Skeletal muscle cell (primary cell): ENCODE data around the gene PDE3B.
A peak's percentile ranks its signal among the peaks of the same experiment; 100 is the strongest.
"Not testable (repeated sequence)": the region's sequence is repeated elsewhere in the genome, so short reads cannot be mapped to it uniquely, and the experiment has no call there.

Experiments
- DNase-seq: peaks from one replicate; pipeline ENCODE4 v3.0.0-alpha.2; 2010; ENCODE audit warnings: low read depth
- H3K4me3 ChIP-seq: 2 replicates; pipeline ENCODE4 v1.5.1; 2011; ENCODE audit warnings: low read depth, mild to moderate bottlenecking, control low read depth, low read length, moderate library complexity

The PDE3B gene

DNA sequence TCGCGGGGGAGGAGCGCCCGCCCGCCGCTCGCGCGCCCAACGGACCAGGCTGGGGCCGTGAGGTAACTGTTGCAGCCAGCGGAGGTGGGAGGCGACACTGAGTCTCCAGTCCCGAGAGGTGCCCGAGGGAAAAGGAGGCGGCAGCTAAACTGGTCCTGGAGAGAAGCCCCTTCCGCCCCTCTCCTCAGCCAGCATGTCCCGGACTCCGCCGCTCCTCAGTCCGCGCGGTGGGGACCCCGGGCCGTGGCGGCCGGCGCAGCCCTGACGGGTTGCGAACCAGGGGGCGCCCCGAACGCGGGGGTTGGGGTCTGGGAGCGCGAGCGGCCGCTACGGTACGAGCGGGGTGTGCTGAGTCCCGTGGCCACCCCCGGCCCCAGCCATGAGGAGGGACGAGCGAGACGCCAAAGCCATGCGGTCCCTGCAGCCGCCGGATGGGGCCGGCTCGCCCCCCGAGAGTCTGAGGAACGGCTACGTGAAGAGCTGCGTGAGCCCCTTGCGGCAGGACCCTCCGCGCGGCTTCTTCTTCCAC lies at the start of gene PDE3B:
Gene PDE3B (plus strand): TSS at position 108 of the 529 bp plus-strand sequence. CDS start 272 bp downstream, at position 380.
- peak within 1 kb of the TSS; percentile 78 for H3K4me3 ChIP-seq
- DNase-seq, result no peak

DNA sequence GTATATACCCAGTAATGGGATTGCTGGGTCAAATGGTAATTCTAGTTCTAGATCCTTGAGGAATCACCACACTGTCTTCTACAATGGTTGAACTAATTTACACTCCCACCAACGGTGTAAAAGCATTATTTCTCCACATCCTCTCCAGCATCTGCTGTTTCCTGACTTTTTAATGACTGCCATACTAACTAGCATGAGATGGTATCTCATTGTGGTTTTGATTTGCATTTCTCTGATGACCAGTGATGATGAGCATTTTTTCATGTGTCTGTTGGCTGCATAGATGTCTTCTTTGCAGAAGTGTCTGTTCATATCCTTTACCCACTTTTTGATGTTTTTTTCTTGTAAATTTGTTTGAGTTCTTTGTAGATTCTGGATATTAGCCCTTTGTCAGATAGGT lies 48.3 kb upstream of the PDE3B start:
- not testable (repeated sequence) for DNase-seq, H3K4me3 ChIP-seq

DNA sequence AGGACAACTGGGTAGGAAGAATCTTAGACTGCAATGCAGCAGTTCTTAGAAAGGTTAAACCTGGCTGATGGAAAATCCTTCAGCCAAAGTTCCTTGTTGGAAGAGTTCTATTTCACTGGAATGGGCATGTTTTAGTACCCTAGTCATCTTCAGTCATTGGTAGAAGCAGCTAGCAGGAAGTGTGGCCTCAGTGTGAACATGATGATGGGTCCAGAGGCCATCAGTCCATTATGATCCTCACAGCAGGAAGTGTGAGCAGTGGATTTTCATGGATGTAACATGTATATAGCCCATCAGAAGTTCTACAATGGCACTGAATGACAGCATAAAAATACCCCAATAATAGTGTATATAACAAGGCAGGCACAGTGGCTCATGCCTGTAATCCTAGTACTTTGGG lies 35.9 kb upstream of the PDE3B start:
- no peak for DNase-seq
- no peak overlapping the region for H3K4me3 ChIP-seq

DNA sequence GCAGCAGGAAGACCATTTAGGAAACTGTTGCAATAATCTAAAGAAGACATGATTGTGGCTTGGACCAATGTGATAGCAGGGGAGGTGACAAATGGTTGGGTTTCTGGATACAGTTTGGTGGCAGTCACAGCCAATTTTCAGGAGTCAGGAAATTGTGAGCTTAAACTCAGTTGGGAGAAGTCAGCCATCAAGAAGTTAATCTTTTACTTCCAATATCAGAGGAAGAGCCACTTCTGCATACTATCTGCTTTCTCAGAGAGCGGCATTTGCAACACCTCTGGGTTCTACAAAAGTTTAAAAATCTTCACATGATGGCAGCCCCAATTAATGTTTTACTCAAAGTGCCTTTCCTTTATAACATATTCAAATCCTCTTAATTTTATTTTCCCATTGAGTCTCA lies 33.7 kb upstream of the PDE3B start:
- no peak for DNase-seq
- H3K4me3 ChIP-seq, result no peak overlapping the region

DNA sequence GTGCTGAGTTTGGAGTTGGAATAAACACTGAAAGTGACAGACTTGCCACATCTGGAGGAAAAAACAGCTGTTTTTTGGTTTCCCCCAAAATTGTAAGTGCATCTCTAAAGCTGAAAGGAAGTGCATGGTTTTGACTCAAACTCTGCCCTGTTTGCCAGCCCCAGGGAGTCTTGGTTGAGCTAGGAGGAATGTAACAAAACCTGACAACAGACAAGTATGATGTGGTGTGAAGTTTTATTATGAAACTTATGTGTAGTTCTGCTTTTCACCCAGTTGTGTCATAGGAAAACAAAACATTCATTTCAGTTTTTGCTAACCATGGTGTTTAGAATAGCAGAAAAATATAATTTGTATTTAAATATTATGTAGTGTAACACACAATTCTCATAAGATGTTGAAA lies 31.7 kb upstream of the PDE3B start:
- H3K4me3 ChIP-seq, result no peak overlapping the region
- DNase-seq, result no peak

DNA sequence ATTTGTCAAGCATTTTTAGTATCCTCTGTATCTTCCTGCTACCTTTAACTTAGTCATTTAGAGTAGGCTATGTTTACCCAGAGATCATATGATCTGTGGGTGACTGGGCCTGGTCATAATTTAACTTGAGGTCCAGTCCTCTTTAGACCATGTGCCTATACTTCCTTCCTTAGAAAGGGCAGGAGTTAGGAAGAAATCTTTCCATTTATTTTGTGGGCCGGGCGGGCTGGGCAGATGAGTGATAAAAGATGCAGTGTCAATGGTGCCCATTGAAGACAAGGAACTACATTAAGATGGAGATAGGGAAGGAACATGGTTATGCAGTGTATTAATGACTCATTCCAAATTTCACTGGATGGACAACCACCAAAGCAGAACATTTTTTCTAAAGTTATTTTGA lies 30.9 kb upstream of the PDE3B start:
- no peak for DNase-seq
- no peak overlapping the region for H3K4me3 ChIP-seq

DNA sequence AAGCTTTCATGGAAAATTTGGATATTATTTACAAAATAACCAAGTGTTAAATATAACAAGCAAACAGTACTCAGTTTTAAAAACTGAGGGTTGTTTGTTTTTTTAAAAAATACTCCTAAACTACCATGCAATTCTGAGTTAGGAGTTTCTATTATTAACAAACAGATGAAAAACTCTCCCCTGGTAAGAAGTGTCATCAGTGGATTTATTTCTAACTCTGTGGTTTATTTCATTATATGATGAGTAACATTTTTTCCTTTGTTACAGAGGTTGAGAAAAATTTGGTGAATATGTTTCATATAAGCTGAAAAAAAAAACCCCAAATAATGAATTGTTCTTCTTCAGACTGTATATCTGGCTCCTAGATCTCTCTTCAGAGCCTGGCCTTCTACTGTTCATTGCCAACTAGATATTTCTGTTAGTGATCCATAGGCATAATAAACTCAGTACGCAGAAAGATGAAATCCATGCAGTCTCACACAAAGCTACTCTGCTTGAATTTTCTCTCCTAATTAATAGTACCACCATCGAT lies 29.4 kb upstream of the PDE3B start:
- DNase-seq, result no peak
- no peak overlapping the region for H3K4me3 ChIP-seq

DNA sequence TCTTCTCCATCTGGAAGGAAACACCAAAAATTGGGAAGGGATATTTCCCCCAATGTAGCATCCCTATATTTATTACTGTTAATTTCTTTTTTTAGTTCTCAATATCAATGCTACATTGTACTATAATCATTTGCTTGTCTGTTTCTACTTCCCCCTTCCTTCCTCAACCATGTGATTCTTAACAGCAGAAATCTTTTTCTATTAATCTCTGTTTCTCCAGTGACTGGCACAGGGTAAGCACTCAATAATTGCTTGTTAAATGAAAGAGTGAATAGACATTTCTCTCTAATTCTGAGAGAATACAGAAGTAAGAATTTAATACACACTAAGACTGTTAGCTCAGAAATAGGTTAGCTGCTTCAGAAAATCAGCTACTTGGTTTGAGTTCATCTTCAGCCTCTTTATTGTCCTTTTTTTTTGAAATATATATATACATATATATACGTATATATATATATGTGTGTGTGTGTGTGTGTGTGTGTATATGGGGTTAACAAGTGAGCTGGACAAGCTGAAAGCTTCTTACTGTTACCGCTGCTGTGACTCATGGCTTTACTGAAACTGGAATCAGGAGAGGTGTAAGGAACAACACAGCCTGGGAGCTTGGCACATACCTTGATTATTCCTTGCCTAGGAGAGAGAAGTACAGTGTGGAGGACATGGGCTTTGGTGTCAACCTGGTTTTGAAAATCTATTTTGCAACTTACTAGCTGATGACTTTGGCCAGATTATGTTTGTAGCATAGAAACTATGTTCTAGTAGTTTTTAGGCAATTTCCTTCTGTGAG lies 26.2 kb upstream of the PDE3B start:
- DNase-seq, result peak; percentile 9
- no peak overlapping the region for H3K4me3 ChIP-seq

GRCh38 chr11:14618060-14618459 lies 25.5 kb upstream of the PDE3B start:
- DNase-seq, result no peak
- H3K4me3 ChIP-seq, result no peak overlapping the region

DNA sequence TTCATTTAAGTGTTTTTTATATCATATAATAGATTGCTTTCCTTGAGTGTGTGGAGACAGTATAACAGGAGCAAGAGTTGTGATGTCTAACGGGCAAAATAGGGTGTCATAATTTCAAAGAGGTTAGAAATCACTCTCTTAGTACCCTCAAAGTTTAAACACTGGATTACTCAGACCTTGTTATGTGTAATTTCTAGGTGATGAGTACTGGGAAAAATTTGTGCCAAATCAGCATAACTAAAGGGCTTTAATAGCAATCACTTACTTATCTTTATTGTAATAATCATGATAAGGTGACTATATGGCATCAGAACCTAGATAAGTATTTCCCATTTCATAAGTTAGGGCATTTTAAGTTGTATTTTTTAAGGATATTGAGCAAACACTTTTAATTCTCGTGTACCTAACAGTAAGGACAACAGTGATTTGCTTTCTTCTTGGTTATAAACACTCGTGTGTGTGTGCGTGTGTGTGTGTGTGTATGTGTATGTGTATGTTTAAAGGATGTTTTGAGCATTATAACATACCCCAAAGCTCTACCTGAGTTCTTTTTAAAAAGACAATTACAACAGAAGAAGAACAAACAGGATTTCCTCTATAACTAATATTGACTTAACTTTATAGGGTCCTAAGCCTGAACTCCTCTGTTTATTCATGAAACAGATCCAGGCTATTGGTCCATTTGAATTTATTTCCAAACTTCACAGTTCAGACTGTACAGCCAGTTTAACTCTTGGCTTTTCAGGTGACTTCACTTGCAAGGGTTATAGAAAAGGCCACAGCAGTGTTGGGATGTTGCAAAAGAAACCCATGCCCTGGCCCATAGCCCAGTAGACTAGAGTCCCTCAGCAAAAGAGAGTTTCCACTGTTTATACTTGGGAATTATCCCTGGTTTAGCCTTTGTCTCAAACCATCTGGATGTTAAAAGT lies 23.7 kb upstream of the PDE3B start:
- peak; percentile 30 for DNase-seq
- H3K4me3 ChIP-seq, result no peak overlapping the region

GRCh38 chr11:14622223-14622954 lies 21.2 kb upstream of the PDE3B start:
- no peak for DNase-seq
- H3K4me3 ChIP-seq, result no peak overlapping the region

- no peak overlapping the region for H3K4me3 ChIP-seq
- no peak for DNase-seq
Observed at GRCh38 chr11:14623036-14623435, 20.6 kb upstream of the PDE3B start.

DNA sequence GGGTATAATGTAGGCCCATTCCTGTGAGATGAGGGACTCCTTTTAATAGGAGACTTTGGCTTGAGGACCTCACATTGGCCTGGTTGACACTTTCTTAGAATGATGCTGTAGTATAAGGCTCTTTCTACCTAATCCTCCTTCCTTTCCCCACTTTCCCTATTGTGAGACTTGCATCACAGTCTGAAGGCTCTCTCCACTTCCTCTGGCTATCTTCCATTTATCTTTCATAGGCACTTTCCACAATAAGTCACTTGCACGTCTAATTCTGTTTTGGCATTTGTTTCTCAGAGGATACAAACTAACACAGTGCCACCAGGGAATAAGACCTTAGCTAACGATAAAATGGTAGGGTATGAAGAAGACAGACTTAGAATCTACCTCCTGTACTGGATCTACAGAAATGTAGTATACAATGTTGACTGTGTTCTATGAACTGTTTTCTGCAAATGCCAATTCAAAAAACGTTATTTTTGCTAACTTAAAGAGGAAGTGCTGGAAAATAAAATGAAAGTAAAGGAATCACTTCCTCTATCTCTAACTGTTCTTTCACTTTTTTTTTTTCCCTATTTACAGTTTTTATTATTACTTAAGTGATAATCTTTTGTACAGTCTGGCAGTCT lies 17.9 kb upstream of the PDE3B start:
- no peak for DNase-seq
- H3K4me3 ChIP-seq, result no peak overlapping the region

- DNase-seq, result no peak
- H3K4me3 ChIP-seq, result no peak overlapping the region
Observed at GRCh38 chr11:14626650-14627049, 17.0 kb upstream of the PDE3B start.

DNA sequence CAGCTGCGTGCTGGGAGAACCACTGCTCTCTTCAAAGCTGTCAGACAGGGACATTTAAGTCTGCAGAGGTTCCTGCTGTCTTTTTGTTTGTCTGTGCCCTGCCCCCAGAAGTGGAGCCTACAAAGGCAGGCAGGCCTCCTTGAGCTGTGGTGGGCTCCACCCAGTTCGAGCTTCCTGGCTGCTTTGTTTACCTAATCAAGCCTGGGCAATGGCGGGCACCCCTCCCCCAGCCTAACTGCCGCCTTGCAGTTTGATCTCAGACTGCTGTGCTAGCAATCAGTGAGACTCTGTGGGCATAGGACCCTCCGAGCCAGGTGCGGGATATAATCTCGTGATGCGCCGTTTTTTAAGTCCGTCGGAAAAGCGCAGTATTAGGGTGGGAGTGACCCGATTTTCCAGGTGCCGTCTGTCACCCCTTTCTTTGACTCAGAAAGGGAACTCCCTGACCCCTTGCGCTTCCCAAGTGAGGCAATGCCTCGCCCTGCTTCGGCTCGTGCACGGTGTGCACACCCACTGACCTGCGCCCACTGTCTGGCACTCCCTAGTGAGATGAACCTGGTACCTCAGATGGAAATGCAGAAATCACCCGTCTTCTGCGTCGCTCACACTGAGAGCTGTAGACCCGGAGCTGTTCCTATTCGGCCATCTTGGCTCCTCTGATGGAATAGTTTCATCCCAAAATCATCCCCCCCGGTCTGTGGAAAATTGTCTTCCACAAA lies 9.9 kb upstream of the PDE3B start:
- H3K4me3 ChIP-seq, DNase-seq: not testable (repeated sequence)

GRCh38 chr11:14634813-14635212 lies 8.8 kb upstream of the PDE3B start:
- no peak overlapping the region for H3K4me3 ChIP-seq
- DNase-seq, result no peak

- no peak overlapping the region for H3K4me3 ChIP-seq
- no peak for DNase-seq
Observed at GRCh38 chr11:14635546-14635945, 8.1 kb upstream of the PDE3B start.

DNA sequence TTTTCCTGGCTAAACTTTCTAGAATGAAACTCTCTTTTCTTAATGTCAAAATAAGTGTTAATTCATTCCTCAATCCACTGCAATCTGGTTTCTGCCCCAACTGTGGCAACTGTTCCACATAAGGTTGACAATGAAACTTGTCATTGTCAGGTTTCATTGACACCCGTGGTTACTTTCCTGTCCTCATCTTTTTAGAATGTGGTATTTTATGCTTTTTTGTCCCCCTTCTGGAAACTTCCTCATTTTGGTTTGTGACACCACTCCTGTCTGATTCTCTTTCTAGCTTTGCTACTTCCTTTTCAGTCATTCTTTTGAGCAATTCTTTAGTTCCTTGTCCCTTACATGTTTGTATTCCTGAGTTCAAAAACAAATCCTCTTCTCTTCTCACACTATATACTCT lies 7.5 kb upstream of the PDE3B start:
- no peak for DNase-seq
- H3K4me3 ChIP-seq, result no peak overlapping the region
